Astrocyte of the spinal cord (primary cell): ENCODE results near the gene CRTC3.

Experiments
- DNase-seq: peaks from one replicate; pipeline ENCODE4 v3.0.0; 2011; ENCODE audit warnings: low read depth, low spot score
- H3K4me3 ChIP-seq: 2 replicates; pipeline ENCODE4 v1.5.1; 2011; ENCODE audit warnings: low read depth, mild to moderate bottlenecking, low read length, moderate library complexity
- in situ Hi-C: cut with HindIII; loops from 2 replicates; pipeline ENCODE4 v1.10.0; 2017; ENCODE audit warnings: low sequenced_read_pairs
- TF ChIP-seq, protein P1 (sequence below): IDR thresholded peaks from 2 replicates; pipeline ENCODE4 v1.5.1; 2012; ENCODE audit warnings: low read depth, mild to moderate bottlenecking, low read length, inconsistent platforms

CRTC3 gene

DNA sequence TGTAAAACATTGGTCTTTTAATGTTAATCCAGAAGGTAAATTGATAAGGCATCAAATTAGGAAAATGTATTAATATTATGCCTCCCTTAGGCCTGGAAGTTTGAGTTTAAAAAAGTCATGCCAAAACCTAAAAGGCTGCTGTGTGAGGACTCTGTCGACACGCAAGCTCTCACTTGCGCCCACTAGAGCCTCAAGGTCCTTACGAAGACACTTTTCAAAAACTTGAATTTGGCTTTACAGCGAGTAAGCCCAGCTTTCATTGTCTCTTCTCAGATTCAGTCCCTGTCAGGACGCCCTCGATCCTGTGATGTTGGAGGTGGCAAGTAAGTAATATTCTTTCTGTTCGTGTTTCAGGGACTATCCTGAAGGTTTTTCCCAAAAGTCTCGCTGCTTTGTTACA lies 89.7 kb downstream of the CRTC3 start:
- in situ Hi-C loops = no loop called here
- TF ChIP-seq, protein P1, sequence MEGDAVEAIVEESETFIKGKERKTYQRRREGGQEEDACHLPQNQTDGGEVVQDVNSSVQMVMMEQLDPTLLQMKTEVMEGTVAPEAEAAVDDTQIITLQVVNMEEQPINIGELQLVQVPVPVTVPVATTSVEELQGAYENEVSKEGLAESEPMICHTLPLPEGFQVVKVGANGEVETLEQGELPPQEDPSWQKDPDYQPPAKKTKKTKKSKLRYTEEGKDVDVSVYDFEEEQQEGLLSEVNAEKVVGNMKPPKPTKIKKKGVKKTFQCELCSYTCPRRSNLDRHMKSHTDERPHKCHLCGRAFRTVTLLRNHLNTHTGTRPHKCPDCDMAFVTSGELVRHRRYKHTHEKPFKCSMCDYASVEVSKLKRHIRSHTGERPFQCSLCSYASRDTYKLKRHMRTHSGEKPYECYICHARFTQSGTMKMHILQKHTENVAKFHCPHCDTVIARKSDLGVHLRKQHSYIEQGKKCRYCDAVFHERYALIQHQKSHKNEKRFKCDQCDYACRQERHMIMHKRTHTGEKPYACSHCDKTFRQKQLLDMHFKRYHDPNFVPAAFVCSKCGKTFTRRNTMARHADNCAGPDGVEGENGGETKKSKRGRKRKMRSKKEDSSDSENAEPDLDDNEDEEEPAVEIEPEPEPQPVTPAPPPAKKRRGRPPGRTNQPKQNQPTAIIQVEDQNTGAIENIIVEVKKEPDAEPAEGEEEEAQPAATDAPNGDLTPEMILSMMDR = no peak
- H3K4me3 ChIP-seq = no peak overlapping the region
- DNase-seq = no peak

DNA sequence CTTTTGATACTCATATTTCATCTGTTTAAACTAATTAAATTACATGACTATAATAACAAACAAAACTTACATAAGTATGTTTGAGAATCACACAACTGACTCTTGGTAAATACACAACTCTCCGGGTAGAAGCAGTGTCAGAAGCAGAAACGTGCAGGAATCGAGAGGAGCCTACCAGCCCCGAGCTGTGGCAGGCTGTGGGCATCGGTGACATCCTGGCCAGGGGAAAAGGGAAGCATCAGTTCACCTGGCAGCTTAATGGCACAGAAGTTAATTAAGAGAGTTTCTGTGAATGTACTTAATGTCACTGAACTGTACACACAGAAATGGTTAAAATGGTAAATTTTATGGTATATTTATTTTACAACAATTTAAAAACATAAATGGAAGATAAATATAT lies 90.2 kb downstream of the CRTC3 start:
- TF ChIP-seq, protein P1 = no peak
- no peak for DNase-seq
- no peak overlapping the region for H3K4me3 ChIP-seq
- in situ Hi-C loops = no loop called here

GRCh38 chr15:90620379-90621067 lies 90.8 kb downstream of the CRTC3 start:
- no peak overlapping the region for H3K4me3 ChIP-seq
- no peak for DNase-seq
- in situ Hi-C loops = no loop called here
- TF ChIP-seq, protein P1 = no peak

DNA sequence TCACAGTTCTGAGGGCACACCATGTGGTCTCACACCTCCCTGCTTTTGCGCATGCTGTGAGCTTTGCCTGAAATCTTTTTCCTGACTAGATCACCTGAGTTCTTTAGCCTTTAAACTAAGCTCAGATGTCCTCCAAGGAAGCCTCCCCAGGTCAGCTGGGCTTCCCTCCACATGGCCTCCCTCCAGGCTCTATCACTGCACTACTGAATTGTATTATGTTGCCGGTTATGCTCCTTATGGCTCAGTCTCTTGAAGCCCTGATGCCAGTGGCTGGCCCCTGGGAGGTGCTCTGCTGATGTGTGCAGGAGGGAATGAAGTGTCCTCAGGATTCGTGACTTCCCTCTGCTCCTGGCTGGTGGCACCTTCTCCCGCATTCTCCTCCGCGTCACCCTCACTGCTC lies 94.1 kb downstream of the CRTC3 start:
- no peak overlapping the region for H3K4me3 ChIP-seq
- in situ Hi-C loops = no loop called here
- TF ChIP-seq, protein P1 = no peak
- DNase-seq = no peak

DNA sequence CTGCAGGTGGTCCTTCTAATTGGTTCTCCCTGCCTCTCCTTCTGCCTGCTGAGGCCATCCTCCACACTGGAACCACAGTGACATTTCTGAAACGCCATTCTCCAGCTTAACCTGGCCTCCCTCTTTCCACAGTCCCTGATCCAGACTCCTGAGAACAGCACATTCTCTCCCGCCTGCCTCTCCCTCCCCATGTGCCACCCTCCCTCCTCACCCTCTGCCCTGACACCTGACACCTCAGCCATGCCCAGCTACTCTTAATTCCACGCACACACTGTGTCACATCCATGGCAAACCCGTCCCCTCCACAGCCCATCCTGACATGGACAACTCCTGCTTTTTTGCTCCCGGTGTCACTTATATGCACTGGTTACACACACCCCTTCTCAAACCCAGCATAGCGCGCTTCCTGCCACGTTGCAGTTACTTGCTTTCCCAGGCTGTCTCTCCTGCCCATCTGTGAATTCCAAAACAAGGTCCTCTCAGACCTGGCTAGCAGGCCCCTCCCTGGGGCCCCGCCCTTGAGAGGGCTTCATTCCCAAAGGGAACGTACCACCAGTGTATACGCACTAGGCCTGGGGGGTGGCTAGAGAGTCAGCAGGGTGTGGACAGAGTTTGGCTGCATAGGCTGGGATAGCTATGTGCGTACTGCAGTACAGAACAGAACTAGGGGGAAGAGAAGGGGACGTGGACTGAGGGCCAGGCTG lies 94.7 kb downstream of the CRTC3 start:
- in situ Hi-C loops = no loop called here
- H3K4me3 ChIP-seq = no peak overlapping the region
- DNase-seq = no peak
- TF ChIP-seq, protein P1 = no peak

GRCh38 chr15:90625037-90625436 lies 95.3 kb downstream of the CRTC3 start:
- in situ Hi-C loops = no loop called here
- TF ChIP-seq, protein P1 = no peak
- no peak overlapping the region for H3K4me3 ChIP-seq
- no peak for DNase-seq
